Activated CD4-positive, alpha-beta T cell treated with anti-CD3 and anti-CD28 coated beads for 1 hour (primary cell): ENCODE data around the gene METAP1.
"Not testable (repeated sequence)": the region's sequence is repeated elsewhere in the genome, so short reads cannot be mapped to it uniquely, and the experiment has no call there.

Source experiments
- DNase-seq: peaks from one replicate; pipeline ENCODE4 v3.0.0-alpha.2; 2020

METAP1 gene

GRCh38 chr4:99061048-99061700 is 65.7 kb downstream of the METAP1 start:
- no peak for DNase-seq

GRCh38 chr4:99062120-99062519 is 66.6 kb downstream of the METAP1 start:
- DNase-seq, result no peak

GRCh38 chr4:99065521-99065920 is 70.0 kb downstream of the METAP1 start:
- DNase-seq, result not testable (repeated sequence)

GRCh38 chr4:99067617-99068016 is 72.1 kb downstream of the METAP1 start:
- no peak for DNase-seq

GRCh38 chr4:99071159-99071558 is 75.6 kb downstream of the METAP1 start:
- no peak for DNase-seq

- DNase-seq, result no peak
These were observed 79.3 kb downstream of the METAP1 start for GRCh38 chr4:99074816-99075215.

GRCh38 chr4:99076292-99076976 is 80.9 kb downstream of the METAP1 start:
- no peak for DNase-seq

GRCh38 chr4:99077177-99077576 is 81.7 kb downstream of the METAP1 start:
- DNase-seq, result no peak

GRCh38 chr4:99078336-99078735 is 82.8 kb downstream of the METAP1 start:
- DNase-seq, result no peak

- no peak for DNase-seq
These were observed 83.6 kb downstream of the METAP1 start for GRCh38 chr4:99078931-99079624.

- DNase-seq, result no peak
These were observed 84.2 kb downstream of the METAP1 start for GRCh38 chr4:99079625-99080295.

- DNase-seq, result not testable (repeated sequence)
These were observed 85.3 kb downstream of the METAP1 start for GRCh38 chr4:99080869-99081268.

- no peak for DNase-seq
These were observed 86.7 kb downstream of the METAP1 start for GRCh38 chr4:99082192-99082591.

- DNase-seq, result no peak
These were observed 89.1 kb downstream of the METAP1 start for GRCh38 chr4:99084595-99084994.

- DNase-seq, result no peak
These were observed 92.5 kb downstream of the METAP1 start for GRCh38 chr4:99088023-99088449.

- DNase-seq, result peak; percentile 80
These were observed 93.2 kb downstream of the METAP1 start, which contains the start of gene ADH5 for GRCh38 chr4:99088481-99089365. TSS of gene ADH5 (minus strand) at chr4:99088788. CDS start at chr4:99088700, 88 bp downstream.

GRCh38 chr4:99090481-99091215 is 95.1 kb downstream of the METAP1 start:
- no peak for DNase-seq

GRCh38 chr4:99091216-99091575 is 95.7 kb downstream of the METAP1 start:
- DNase-seq, result no peak

GRCh38 chr4:99091841-99092240 is 96.3 kb downstream of the METAP1 start:
- DNase-seq, result not testable (repeated sequence)

GRCh38 chr4:99099311-99099710 is 103.8 kb downstream of the METAP1 start:
- no peak for DNase-seq

GRCh38 chr4:99099814-99100213 is 104.3 kb downstream of the METAP1 start:
- not testable (repeated sequence) for DNase-seq

- DNase-seq, result no peak
These were observed 105.4 kb downstream of the METAP1 start for GRCh38 chr4:99100876-99101275.
